HEK293 (cell line): Measurements from ENCODE around the gene LDLRAD4.

Experiments used
- CTCF ChIP-seq: fragments of 450-650 bp; formaldehyde crosslinking; IDR thresholded peaks from 2 replicates; pipeline ENCODE4 v1.5.1; 2016; ENCODE audit warnings: missing biosample characterization, missing genetic modification characterization
- RBAK ChIP-seq: fragments of 450-650 bp; formaldehyde crosslinking; IDR thresholded peaks from 2 replicates; pipeline ENCODE4 v1.5.1; 2016; ENCODE audit warnings: missing biosample characterization, missing genetic modification characterization
- REST ChIP-seq: fragments of 450-650 bp; formaldehyde crosslinking; IDR thresholded peaks from 2 replicates; pipeline ENCODE4 v1.5.1; 2016; ENCODE audit warnings: missing biosample characterization, missing genetic modification characterization
- ZNF10 ChIP-seq: fragments of 450-650 bp; formaldehyde crosslinking; IDR thresholded peaks from 2 replicates; pipeline ENCODE4 v1.5.1; 2017; ENCODE audit warnings: missing biosample characterization, missing genetic modification characterization
- ZNF175 ChIP-seq: fragments of 450-650 bp; formaldehyde crosslinking; IDR thresholded peaks from 2 replicates; pipeline ENCODE4 v1.5.1; 2016; ENCODE audit warnings: missing biosample characterization, missing genetic modification characterization
- ZNF239 ChIP-seq: fragments of 450-650 bp; formaldehyde crosslinking; IDR thresholded peaks from 2 replicates; pipeline ENCODE4 v1.5.1; 2016; ENCODE audit warnings: missing biosample characterization, missing genetic modification characterization
- ZNF391 ChIP-seq: fragments of 450-650 bp; formaldehyde crosslinking; IDR thresholded peaks from 2 replicates; pipeline ENCODE4 v1.5.1; 2016; ENCODE audit warnings: low read depth, missing biosample characterization, missing genetic modification characterization, borderline replicate concordance
- ZNF544 ChIP-seq: fragments of 450-650 bp; formaldehyde crosslinking; IDR thresholded peaks from 2 replicates; pipeline ENCODE4 v1.5.0; 2017; ENCODE audit warnings: missing biosample characterization, missing genetic modification characterization
- ZNF785 ChIP-seq: fragments of 450-650 bp; formaldehyde crosslinking; IDR thresholded peaks from 2 replicates; pipeline ENCODE4 v1.5.1; 2016; ENCODE audit warnings: missing biosample characterization, missing genetic modification characterization
- ZNF830 ChIP-seq: fragments of 450-650 bp; IDR thresholded peaks from 2 replicates; pipeline ENCODE4 v1.5.0; 2018; ENCODE audit warnings: missing biosample characterization, missing genetic modification characterization, low read depth, mild to moderate bottlenecking, moderate library complexity
- TF ChIP-seq, protein P1 (sequence below): fragments of 450-650 bp; formaldehyde crosslinking; optimal IDR thresholded peaks from 2 replicates; pipeline ENCODE3; 2016; ENCODE audit warnings: missing biosample characterization, mild to moderate bottlenecking, missing genetic modification characterization
- TF ChIP-seq, protein P2 (sequence below): fragments of 450-650 bp; formaldehyde crosslinking; IDR thresholded peaks from 2 replicates; pipeline ENCODE4 v1.5.1; 2017; ENCODE audit warnings: missing biosample characterization, missing genetic modification characterization

DNA sequence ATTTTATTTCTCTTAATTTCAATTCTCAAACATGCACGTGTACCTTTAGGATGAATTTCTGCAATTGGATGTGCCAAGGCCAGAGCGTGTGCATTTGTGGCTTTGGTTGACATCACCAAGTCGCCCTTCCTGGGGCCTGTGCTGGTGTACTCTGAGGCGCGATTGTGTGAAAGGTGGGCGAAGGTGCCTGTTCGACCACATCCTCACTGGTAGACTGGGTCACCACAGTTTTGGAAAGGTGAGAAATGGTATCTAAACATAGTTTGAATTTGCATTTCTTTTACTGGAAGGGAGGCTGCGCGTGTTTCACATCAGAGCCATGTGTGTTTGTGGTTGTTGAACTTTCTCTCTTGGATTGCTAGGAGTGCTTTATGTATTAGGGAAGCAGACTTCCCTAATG lies 89.8 kb downstream of the LDLRAD4 start:
- TF ChIP-seq CTCF (tag by site-specific recombination) (no peak), ZNF239 (tag by site-specific recombination) (no peak), ZNF785 (no peak), RBAK (tag by site-specific recombination) (no peak), ZNF10 (no peak), ZNF830 (tag by site-specific recombination) (no peak), REST (tag by site-specific recombination) (no peak), ZNF175 (tag by site-specific recombination) (no peak), ZNF544 (tag by site-specific recombination) (no peak), ZNF391 (tag by site-specific recombination) (no peak)
- TF ChIP-seq, protein P1, sequence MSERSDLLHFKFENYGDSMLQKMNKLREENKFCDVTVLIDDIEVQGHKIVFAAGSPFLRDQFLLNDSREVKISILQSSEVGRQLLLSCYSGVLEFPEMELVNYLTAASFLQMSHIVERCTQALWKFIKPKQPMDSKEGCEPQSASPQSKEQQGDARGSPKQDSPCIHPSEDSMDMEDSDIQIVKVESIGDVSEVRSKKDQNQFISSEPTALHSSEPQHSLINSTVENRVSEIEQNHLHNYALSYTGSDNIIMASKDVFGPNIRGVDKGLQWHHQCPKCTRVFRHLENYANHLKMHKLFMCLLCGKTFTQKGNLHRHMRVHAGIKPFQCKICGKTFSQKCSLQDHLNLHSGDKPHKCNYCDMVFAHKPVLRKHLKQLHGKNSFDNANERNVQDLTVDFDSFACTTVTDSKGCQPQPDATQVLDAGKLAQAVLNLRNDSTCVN = no peak
- TF ChIP-seq, protein P2, sequence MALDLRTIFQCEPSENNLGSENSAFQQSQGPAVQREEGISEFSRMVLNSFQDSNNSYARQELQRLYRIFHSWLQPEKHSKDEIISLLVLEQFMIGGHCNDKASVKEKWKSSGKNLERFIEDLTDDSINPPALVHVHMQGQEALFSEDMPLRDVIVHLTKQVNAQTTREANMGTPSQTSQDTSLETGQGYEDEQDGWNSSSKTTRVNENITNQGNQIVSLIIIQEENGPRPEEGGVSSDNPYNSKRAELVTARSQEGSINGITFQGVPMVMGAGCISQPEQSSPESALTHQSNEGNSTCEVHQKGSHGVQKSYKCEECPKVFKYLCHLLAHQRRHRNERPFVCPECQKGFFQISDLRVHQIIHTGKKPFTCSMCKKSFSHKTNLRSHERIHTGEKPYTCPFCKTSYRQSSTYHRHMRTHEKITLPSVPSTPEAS (tag by site-specific recombination) = no peak
